CD4-positive, CD25-positive, alpha-beta regulatory T cell (primary cell): Measurements from ENCODE around the gene CADM2. TPM values are rescaled to one million over a fixed set of nuclear protein-coding genes. Genes with fewer than 3 reads are reported as not detected.

Experiments
- ATAC-seq, 2 donors: fragments of 150-1000 bp; cut with Tn5 transposase; one replicate each; pipeline ENCODE4 v1.10.0; 2021; ENCODE audit warnings: low read depth in 2 of 2, moderate number of reproducible peaks in 2 of 2, moderate library complexity in 1 of 2
- DNase-seq, 3 donors: peaks; one replicate each; pipeline versions ENCODE4 v3.0.0 to v3.0.0-alpha.2; 2012 to 2022; ENCODE audit warnings: mixed read lengths in 1 of 3
- H3K27ac ChIP-seq: one replicate; pipeline ENCODE4 v1.7.0; 2013; ENCODE audit warnings: mild to moderate bottlenecking, low read length; ENCODE audit not compliant: insufficient read depth, poor library complexity, severe bottlenecking
- H3K27me3 ChIP-seq: one replicate; pipeline ENCODE4 v1.7.0; 2013; ENCODE audit warnings: low read length; ENCODE audit not compliant: control insufficient read depth, insufficient read depth
- H3K36me3 ChIP-seq: one replicate; pipeline ENCODE4 v1.7.0; 2013; ENCODE audit warnings: mild to moderate bottlenecking, low read length, moderate library complexity; ENCODE audit not compliant: control insufficient read depth, insufficient read depth
- H3K4me1 ChIP-seq: 2 replicates; pipeline ENCODE4 v1.7.0; 2013; ENCODE audit warnings: mild to moderate bottlenecking, low read length; ENCODE audit not compliant: insufficient read depth, control insufficient read depth, poor library complexity, severe bottlenecking
- H3K4me3 ChIP-seq: one replicate; pipeline ENCODE4 v1.7.0; 2013; ENCODE audit warnings: low read depth, mild to moderate bottlenecking, low read length, moderate library complexity
- H3K9me3 ChIP-seq, 2 experiments: 1 replicate in 1 of 2; 2 replicates in 1 of 2; pipeline ENCODE4 v1.7.0; 2013; ENCODE audit warnings: low read length in 2 of 2, mild to moderate bottlenecking in 1 of 2, moderate library complexity in 1 of 2; ENCODE audit not compliant: control insufficient read depth in 2 of 2
- H3K27ac Mint-ChIP-seq, 3 donors: one replicate each; pipeline ENCODE4 v1.8.0; 2020 to 2022; ENCODE audit warnings: mild to moderate bottlenecking in 3 of 3, mixed read lengths in 3 of 3, moderate library complexity in 2 of 3
- H3K27me3 Mint-ChIP-seq: one replicate; pipeline ENCODE4 v1.8.0; 2022; ENCODE audit warnings: mild to moderate bottlenecking, mixed read lengths
- H3K36me3 Mint-ChIP-seq: one replicate; pipeline ENCODE4 v1.8.0; 2020; ENCODE audit warnings: mixed read lengths
- H3K4me1 Mint-ChIP-seq, 4 donors: one replicate each; pipeline ENCODE4 v1.8.0; 2020 to 2022; ENCODE audit warnings: mixed read lengths in 4 of 4, mild to moderate bottlenecking in 1 of 4
- H3K4me3 Mint-ChIP-seq, 4 donors: one replicate each; pipeline ENCODE4 v1.8.0; 2020 to 2022; ENCODE audit warnings: mild to moderate bottlenecking in 4 of 4, mixed read lengths in 4 of 4, moderate library complexity in 3 of 4
- H3K9me3 Mint-ChIP-seq, 7 donors: one replicate each; pipeline ENCODE4 v1.8.0; 2020 to 2022; ENCODE audit warnings: mixed read lengths in 7 of 7, mild to moderate bottlenecking in 3 of 7, moderate library complexity in 2 of 7
- polyA plus RNA-seq, 4 donors: library from polyadenylated mRNA; unstranded; fragments of 300-500 nt; fragmentation: Illumina TruSeq; gene quantifications; one replicate each; pipeline ENCODE4 v1.2.3, GENCODE V29; 2021
- total RNA-seq: library from RNA; stranded (reverse); gene quantifications from one replicate; pipeline ENCODE4 v1.2.3, GENCODE V29; 2022

The CADM2 gene
- total and polyA plus RNA-seq, 5 donors from 2014 or later: not detected

DNA sequence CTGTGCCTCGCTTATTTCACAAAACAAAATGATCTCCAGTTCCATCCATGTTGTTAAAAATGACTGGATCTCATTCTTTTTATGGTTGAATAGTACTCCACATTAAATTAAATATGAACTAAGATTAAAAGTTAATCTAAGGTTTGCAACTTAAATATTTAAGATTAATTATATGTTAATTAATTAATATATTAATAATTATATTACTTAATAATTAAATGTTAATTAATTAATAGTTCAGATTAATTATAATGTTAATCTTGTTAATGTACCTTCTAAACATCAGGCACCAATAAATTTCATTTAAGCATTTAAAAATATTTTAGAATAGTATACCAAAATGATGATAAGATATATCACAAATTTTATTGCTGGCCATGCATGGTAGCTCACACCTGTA is 971.9 kb downstream of the CADM2 start:
- no peaks in the 10 kb centered on the region for H3K27me3 ChIP-seq
- H3K27ac ChIP-seq: no peak overlapping the region
- H3K4me1 ChIP-seq: no peaks in the 10 kb centered on the region
- H3K4me3 Mint-ChIP-seq: no peak overlapping the region
- H3K4me1 Mint-ChIP-seq: no peaks in the 10 kb centered on the region
- no peak overlapping the region for H3K27ac Mint-ChIP-seq
- H3K4me3 ChIP-seq: no peak overlapping the region
- H3K9me3 Mint-ChIP-seq: peaks cover 0 to 11% (median 5%) of the 10 kb centered on the region in 7 donors
- no peaks in the 10 kb centered on the region for H3K36me3 ChIP-seq
- no peaks in the 10 kb centered on the region for H3K27me3 Mint-ChIP-seq
- ATAC-seq (no peak), DNase-seq (no peak)
- H3K36me3 Mint-ChIP-seq: no peaks in the 10 kb centered on the region
- peaks cover 0 to 4% of the 10 kb centered on the region in 2 experiments for H3K9me3 ChIP-seq

DNA sequence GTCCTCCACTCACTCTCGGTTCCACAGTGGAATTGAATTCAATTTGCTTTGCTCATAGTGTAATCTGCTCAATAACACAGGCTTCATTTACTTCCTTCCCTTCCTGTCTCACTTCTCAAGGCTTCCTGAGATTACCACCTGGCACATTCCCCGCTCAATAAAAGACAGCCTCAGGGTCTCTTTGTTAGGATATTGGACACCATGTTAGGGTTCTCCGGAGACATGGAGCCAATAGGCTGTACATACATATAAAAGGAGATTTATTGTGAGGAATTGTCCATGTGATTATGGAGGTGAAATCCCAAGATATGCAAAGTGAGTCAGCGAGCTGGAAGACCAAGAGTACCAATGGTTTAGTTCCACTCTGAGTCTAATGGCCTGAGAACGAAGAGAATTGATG is 974.5 kb downstream of the CADM2 start:
- no peak for DNase-seq

DNA sequence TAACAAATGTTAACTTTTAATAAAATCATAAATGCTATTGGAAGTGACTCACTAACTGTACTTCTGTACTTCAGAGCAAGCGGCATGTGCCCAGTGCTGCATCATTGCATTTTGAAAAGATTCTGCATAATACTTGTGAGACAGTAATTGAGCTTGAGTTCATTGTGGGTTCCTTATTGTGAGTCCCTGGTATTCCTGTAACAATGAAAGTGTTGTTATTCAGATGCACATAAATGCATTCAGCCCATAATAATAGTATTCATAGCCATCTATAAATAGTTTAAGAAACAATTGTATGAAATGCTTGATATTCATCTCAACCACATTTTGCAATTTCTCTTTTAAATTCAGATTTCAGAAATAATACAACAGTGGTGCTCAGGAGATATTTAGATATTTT is 976.4 kb downstream of the CADM2 start:
- Histone ChIP-seq H3K27me3 (no peaks in the 10 kb centered on the region), H3K4me3 (no peak overlapping the region), H3K36me3 (no peaks in the 10 kb centered on the region), H3K27ac (no peak overlapping the region), H3K4me1 (no peaks in the 10 kb centered on the region), H3K9me3 (peaks cover 0 to 11% of the 10 kb centered on the region in 2 experiments)
- no peaks in the 10 kb centered on the region for H3K27me3 Mint-ChIP-seq
- DNase-seq (no peak), ATAC-seq (no peak)
- H3K9me3 Mint-ChIP-seq: peaks cover 0 to 11% (median 5%) of the 10 kb centered on the region in 7 donors
- no peak overlapping the region for H3K4me3 Mint-ChIP-seq
- H3K36me3 Mint-ChIP-seq: no peaks in the 10 kb centered on the region
- no peaks in the 10 kb centered on the region for H3K4me1 Mint-ChIP-seq
- H3K27ac Mint-ChIP-seq: no peak overlapping the region

More for the DNA sequence above, 974.5 kb downstream of the CADM2 start:
- Histone ChIP-seq H3K36me3 (no peaks in the 10 kb centered on the region), H3K9me3 (peaks cover 0 to 4% of the 10 kb centered on the region in 2 experiments), H3K27ac (no peak overlapping the region), H3K27me3 (no peaks in the 10 kb centered on the region), H3K4me1 (no peaks in the 10 kb centered on the region), H3K4me3 (no peak overlapping the region)
- no peaks in the 10 kb centered on the region for H3K4me1 Mint-ChIP-seq
- H3K36me3 Mint-ChIP-seq: no peaks in the 10 kb centered on the region
- H3K27ac Mint-ChIP-seq: no peak overlapping the region
- H3K9me3 Mint-ChIP-seq: peaks cover 0 to 11% (median 5%) of the 10 kb centered on the region in 7 donors
- H3K4me3 Mint-ChIP-seq: no peak overlapping the region
- no peaks in the 10 kb centered on the region for H3K27me3 Mint-ChIP-seq
- ATAC-seq: no peak

DNA sequence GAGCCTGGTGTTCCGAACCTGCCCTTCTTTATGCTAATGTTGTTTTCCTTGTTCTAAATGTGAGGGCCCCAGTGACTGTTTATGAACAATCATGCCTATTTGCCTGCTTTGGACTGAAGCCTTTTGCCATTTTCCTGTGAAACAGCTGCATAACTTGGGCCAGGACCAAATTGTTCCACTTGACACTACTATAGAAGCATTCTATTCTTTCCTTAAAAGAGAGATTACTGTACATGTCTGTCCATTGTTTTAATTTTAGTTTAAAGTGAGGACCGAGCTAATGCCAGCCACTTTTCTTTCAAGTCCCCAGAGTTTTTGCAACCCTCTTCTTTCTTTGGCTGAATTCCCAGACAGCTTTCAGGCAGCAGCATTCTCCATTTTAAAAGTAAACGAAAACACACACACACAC is 980.3 kb downstream of the CADM2 start:
- Mint-ChIP-seq H3K9me3 (peaks cover 0 to 18% (median 3%) of the 10 kb centered on the region in 7 donors), H3K4me3 (no peak overlapping the region), H3K36me3 (no peaks in the 10 kb centered on the region), H3K27ac (no peak overlapping the region), H3K4me1 (no peaks in the 10 kb centered on the region), H3K27me3 (no peaks in the 10 kb centered on the region)
- ATAC-seq (no peak), DNase-seq (no peak)
- Histone ChIP-seq H3K4me1 (no peaks in the 10 kb centered on the region), H3K9me3 (peaks cover 0 to 7% of the 10 kb centered on the region in 2 experiments), H3K36me3 (no peaks in the 10 kb centered on the region), H3K27me3 (no peaks in the 10 kb centered on the region), H3K27ac (no peak overlapping the region), H3K4me3 (no peak overlapping the region)

DNA sequence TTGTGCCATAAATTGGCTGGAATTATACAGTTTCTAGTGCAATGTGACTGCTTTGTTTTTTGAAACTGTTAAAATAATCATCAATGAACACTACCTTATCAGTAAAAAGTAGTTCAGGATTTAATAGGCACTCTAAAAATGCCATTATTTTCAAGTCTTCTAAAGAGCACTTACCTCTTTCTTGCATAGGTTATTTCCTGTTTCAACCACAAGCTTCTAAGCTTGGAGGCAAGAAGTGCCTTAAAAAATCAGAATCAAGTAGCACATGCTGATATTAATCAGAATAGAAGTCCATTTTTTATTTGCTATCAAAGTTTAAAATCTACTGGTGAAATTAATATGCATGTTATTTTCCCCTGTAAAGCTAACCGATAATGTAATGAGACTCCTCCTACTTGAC is 991.6 kb downstream of the CADM2 start:
- no peak overlapping the region for H3K27ac Mint-ChIP-seq
- Histone ChIP-seq H3K4me1 (no peaks in the 10 kb centered on the region), H3K4me3 (no peak overlapping the region), H3K27ac (no peak overlapping the region), H3K27me3 (no peaks in the 10 kb centered on the region), H3K9me3 (no peaks in the 10 kb centered on the region), H3K36me3 (no peaks in the 10 kb centered on the region)
- DNase-seq (no peak), ATAC-seq (no peak)
- no peak overlapping the region for H3K4me3 Mint-ChIP-seq
- peaks cover 0 to 9% (median 5%) of the 10 kb centered on the region in 7 donors for H3K9me3 Mint-ChIP-seq
- H3K27me3 Mint-ChIP-seq: no peaks in the 10 kb centered on the region
- peaks cover 0 to 4% (median 0%) of the 10 kb centered on the region in 4 donors for H3K4me1 Mint-ChIP-seq
- no peaks in the 10 kb centered on the region for H3K36me3 Mint-ChIP-seq

DNA sequence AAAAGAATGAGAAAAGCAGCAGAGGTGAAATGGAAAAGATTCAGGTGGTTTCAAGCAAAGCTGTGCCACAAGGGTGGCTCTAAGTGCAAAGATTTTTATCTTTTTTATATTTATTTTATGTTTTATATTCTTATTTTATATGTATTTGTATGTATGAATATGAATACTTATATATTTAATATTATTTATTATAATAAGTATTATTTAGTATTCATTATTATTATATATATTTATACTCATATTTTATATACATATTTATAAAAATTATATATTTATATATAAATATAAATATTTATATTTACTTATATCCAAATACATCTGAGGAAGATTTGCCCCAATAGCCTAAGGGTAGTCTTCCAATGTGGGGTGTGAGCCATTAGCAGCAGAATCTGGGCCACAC is 1002.0 kb downstream of the CADM2 start:
- no peaks in the 10 kb centered on the region for H3K4me1 Mint-ChIP-seq
- H3K9me3 Mint-ChIP-seq: peaks cover 0 to 23% (median 4%) of the 10 kb centered on the region in 7 donors
- Histone ChIP-seq H3K36me3 (no peaks in the 10 kb centered on the region), H3K4me1 (no peaks in the 10 kb centered on the region), H3K27ac (no peak overlapping the region), H3K9me3 (no peaks in the 10 kb centered on the region), H3K27me3 (no peaks in the 10 kb centered on the region), H3K4me3 (no peak overlapping the region)
- DNase-seq (no peak), ATAC-seq (no peak)
- no peak overlapping the region for H3K27ac Mint-ChIP-seq
- no peaks in the 10 kb centered on the region for H3K36me3 Mint-ChIP-seq
- no peak overlapping the region for H3K4me3 Mint-ChIP-seq
- no peaks in the 10 kb centered on the region for H3K27me3 Mint-ChIP-seq

DNA sequence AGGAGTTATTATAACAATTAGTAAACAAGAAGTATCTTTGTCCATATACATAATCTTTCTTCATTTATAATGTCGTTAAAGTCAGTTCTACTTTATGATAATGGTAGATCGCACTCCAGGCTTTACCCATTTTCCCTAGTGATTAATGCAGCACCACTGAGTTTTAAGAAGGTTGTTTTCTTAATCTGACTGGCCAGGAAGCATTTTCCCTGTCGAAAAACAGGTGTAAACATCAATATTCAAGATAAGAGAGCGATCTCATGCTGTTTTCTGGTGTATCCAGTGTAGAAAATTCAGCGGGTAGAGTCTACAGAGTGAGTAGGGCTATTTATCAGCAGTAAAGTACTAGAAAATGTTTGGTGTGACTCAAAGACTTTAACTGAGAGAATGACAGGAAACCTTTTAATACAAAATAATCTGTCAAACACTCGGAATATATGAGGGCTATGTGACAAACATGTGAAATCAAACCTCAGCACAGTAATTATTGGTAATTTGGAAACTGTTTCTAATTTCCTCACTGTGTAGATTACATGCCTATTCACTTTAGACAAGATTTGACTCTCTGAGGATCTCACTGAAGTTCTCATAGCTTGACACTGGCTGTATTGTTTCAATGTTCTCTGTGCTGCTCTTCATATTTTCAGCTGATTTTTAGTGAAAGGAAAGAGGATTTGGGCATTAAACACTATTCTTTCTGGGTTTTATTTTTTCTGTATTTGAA is 1019.0 kb downstream of the CADM2 start:
- Mint-ChIP-seq H3K9me3 (peaks cover 0 to 20% (median 1%) of the 10 kb centered on the region in 7 donors), H3K36me3 (no peaks in the 10 kb centered on the region), H3K4me1 (no peaks in the 10 kb centered on the region), H3K27me3 (no peaks in the 10 kb centered on the region), H3K4me3 (no peak overlapping the region), H3K27ac (no peak overlapping the region)
- Histone ChIP-seq H3K27ac (no peak overlapping the region), H3K27me3 (no peaks in the 10 kb centered on the region), H3K9me3 (no peaks in the 10 kb centered on the region), H3K4me1 (no peaks in the 10 kb centered on the region), H3K4me3 (no peak overlapping the region), H3K36me3 (no peaks in the 10 kb centered on the region)
- ATAC-seq (no peak), DNase-seq (no peak)

DNA sequence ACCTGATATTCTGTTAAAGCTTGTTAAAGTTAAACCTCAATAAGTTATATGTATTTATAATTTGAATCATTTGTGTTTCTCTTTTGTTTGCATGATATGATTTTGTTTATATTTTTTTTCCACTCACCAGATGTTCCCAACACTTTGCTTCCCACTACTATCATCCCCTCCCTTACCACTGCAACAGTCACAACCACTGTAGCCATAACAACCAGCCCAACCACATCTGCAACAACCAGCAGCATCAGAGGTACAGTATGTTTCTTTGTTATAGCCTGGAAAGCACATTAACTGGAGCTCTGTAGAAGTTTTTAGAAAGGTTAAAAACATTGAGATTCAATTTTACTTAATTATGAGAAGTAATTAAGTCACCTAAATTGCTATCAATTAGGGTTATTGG is 1020.2 kb downstream of the CADM2 start:
- no peak overlapping the region for H3K4me3 Mint-ChIP-seq
- Histone ChIP-seq H3K36me3 (no peaks in the 10 kb centered on the region), H3K4me1 (no peaks in the 10 kb centered on the region), H3K9me3 (no peaks in the 10 kb centered on the region), H3K27ac (no peak overlapping the region), H3K4me3 (no peak overlapping the region), H3K27me3 (no peaks in the 10 kb centered on the region)
- H3K9me3 Mint-ChIP-seq: peaks cover 0 to 10% (median 1%) of the 10 kb centered on the region in 7 donors
- ATAC-seq (no peak), DNase-seq (no peak)
- H3K27me3 Mint-ChIP-seq: no peaks in the 10 kb centered on the region
- no peaks in the 10 kb centered on the region for H3K36me3 Mint-ChIP-seq
- H3K4me1 Mint-ChIP-seq: no peaks in the 10 kb centered on the region
- no peak overlapping the region for H3K27ac Mint-ChIP-seq
